Transverse colon (tissue), 4 donors: ENCODE measurements around the gene AGK. TPM values are rescaled to one million over a fixed set of nuclear protein-coding genes. Genes with fewer than 3 reads are reported as not detected.

Experiments
- DNase-seq: peaks from one replicate; pipeline ENCODE4 v3.0.0-alpha.2; 2019
- H3K27ac ChIP-seq, 4 donors: fragments of 200-600 bp; sonication (generic); 2 replicates each; pipeline ENCODE4 v1.5.1; 2016 to 2018; ENCODE audit warnings: inconsistent platforms in 4 of 4
- H3K27me3 ChIP-seq: fragments of 200-600 bp; sonication (generic); 2 replicates; pipeline ENCODE4 v1.5.1; 2017; ENCODE audit warnings: inconsistent platforms
- H3K36me3 ChIP-seq, 4 donors: fragments of 200-600 bp; sonication (generic); 2 replicates each; pipeline ENCODE4 v1.5.1; 2017 to 2019; ENCODE audit warnings: inconsistent platforms in 4 of 4
- H3K4me1 ChIP-seq, 4 donors: fragments of 200-600 bp; sonication (generic); 2 replicates each; pipeline ENCODE4 v1.5.1; 2017 to 2020; ENCODE audit warnings: inconsistent platforms in 4 of 4
- H3K4me3 ChIP-seq, 4 donors: fragments of 200-600 bp; sonication (generic); 1 replicate in 1 of 4; 2 replicates in 3 of 4; pipeline versions ENCODE4 v1.5.1 to v1.6.1; 2017 to 2019; ENCODE audit warnings: inconsistent platforms in 4 of 4
- H3K9me3 ChIP-seq, 2 donors: fragments of 200-600 bp; sonication (generic); 2 replicates each; pipeline ENCODE4 v1.5.1; 2017 to 2019; ENCODE audit warnings: inconsistent platforms in 2 of 2
- CTCF ChIP-seq, 5 experiments: fragments of 200-600 bp in 3 of 5; fragments of 450-650 bp in 2 of 5; sonication (generic) in 3 of 5; IDR thresholded peaks; 1 replicate in 2 of 5; 2 replicates in 3 of 5; pipeline ENCODE4 v1.5.1; 2016 to 2017; ENCODE audit warnings: antibody characterized with exemption in 5 of 5, inconsistent platforms in 3 of 5, mild to moderate bottlenecking in 2 of 5, moderate library complexity in 1 of 5
- EP300 ChIP-seq: sonication (generic); formaldehyde crosslinking; IDR thresholded peaks from one replicate; pipeline ENCODE4 v1.6.1; 2017; ENCODE audit warnings: antibody characterized with exemption, low read depth
- POLR2A ChIP-seq: fragments of 450-650 bp; IDR thresholded peaks from one replicate; pipeline ENCODE4 v1.6.1; 2016; ENCODE audit warnings: antibody characterized with exemption, mild to moderate bottlenecking, moderate library complexity
- POLR2AphosphoS5 ChIP-seq, 3 donors: sonication (generic); formaldehyde crosslinking; IDR thresholded peaks; one replicate each; pipeline ENCODE4 v1.6.1; 2016; ENCODE audit warnings: antibody characterized with exemption in 3 of 3
- WGBS, 2 donors: methylation state at CpG; one replicate each; pipeline ENCODE4 v1.1.5; 2018; ENCODE audit warnings: low coverage in 1 of 2; 5-methylcytosine and 5-hydroxymethylcytosine counted together
- in situ Hi-C, 4 donors: fragments of 200-750 bp; cut with MboI; loops; one replicate each; pipeline versions ENCODE4 v1.15.0 to v1.15.1; 2017; ENCODE audit warnings: low sequenced_read_pairs in 3 of 4, low pct_ligation_motif_present in 1 of 4, low pct_unique_long_range_greater_than_20kb in 1 of 4
- intact Hi-C: fragments of 100-400 bp; cut with DNase I; formaldehyde crosslinking; loops from one replicate; pipeline ENCODE4 v1.15.1; 2023; ENCODE audit warnings: low total_unique reads
- total RNA-seq, 4 donors: library from RNA; depleted of rRNA; stranded (reverse); fragments of >200 nt; gene quantifications; one replicate each; pipeline ENCODE4 v1.1.0, GENCODE V29; 2016

The AGK gene
- total RNA-seq, 4 donors from 2014 or later = 5.4 to 22.8 (median 19.1) TPM

- Histone ChIP-seq H3K27ac (peak overlapping the region in 2 of 4 donors; percentile 17 to 53), H3K4me1 (peaks cover 0 to 11% (median 3%) of the 10 kb centered on the region in 4 donors), H3K9me3 (no peaks in the 10 kb centered on the region), H3K27me3 (no peaks in the 10 kb centered on the region), H3K36me3 (no peaks in the 10 kb centered on the region), H3K4me3 (no peak overlapping the region)
- no peak for DNase-seq
- intact Hi-C loops = no loop called here
- in situ Hi-C loops = no loop called here
- TF ChIP-seq CTCF (IDR thresholded peaks at IDR 0.05) (no peak), EP300 (no peak), POLR2AphosphoS5 (IDR thresholded peaks at IDR 0.05) (no peak), POLR2A (no peak)
- 72 to 79% methylated on average over 5 to 6 of the region's 6 CpGs for WGBS, 2 donors
These were observed 97.3 kb downstream of the AGK start for GRCh38 chr7:141648276-141649114.

GRCh38 chr7:141649137-141649864, 98.1 kb downstream of the AGK start:
- in situ Hi-C loops = no loop called here

GRCh38 chr7:141649865-141650634, 98.8 kb downstream of the AGK start:
- no peaks in the 10 kb centered on the region for H3K36me3 ChIP-seq
- no peak overlapping the region for H3K4me3 ChIP-seq
- H3K4me1 ChIP-seq = peaks cover 0 to 16% (median 3%) of the 10 kb centered on the region in 4 donors
- H3K27ac ChIP-seq = peak overlapping the region in 2 of 4 donors; percentile 7 to 53
- TF ChIP-seq CTCF (IDR thresholded peaks at IDR 0.05) (peak; percentile 49 to 61 (median 58)), POLR2AphosphoS5 (IDR thresholded peaks at IDR 0.05) (no peak)
- intact Hi-C loops (no loop called here), in situ Hi-C loops (no loop called here)
- H3K27me3 ChIP-seq = no peaks in the 10 kb centered on the region
- no peaks in the 10 kb centered on the region for H3K9me3 ChIP-seq
- DNase-seq = peak; percentile 53
- 42 to 46% methylated on average over 6 of the region's 6 CpGs for WGBS, 2 donors

More at GRCh38 chr7:141649137-141649864, 98.1 kb downstream of the AGK start:
- Histone ChIP-seq H3K4me1 (peaks cover 0 to 11% (median 3%) of the 10 kb centered on the region in 4 donors), H3K36me3 (no peaks in the 10 kb centered on the region), H3K4me3 (no peak overlapping the region), H3K27me3 (no peaks in the 10 kb centered on the region), H3K9me3 (no peaks in the 10 kb centered on the region), H3K27ac (peak overlapping the region in 3 of 4 donors; percentile 7 to 53 (median 17))
- DNase-seq = no peak
- 71 to 85% methylated on average over 8 of the region's 8 CpGs for WGBS, 2 donors
- intact Hi-C loops = no loop called here
- TF ChIP-seq POLR2A = no peak

GRCh38 chr7:141651417-141651816, 100.2 kb downstream of the AGK start:
- 96 to 100% methylated on average over 1 to 9 of the region's 9 CpGs for WGBS, 2 donors
- DNase-seq = no peak
- intact Hi-C loops = no loop called here
- H3K27ac ChIP-seq = no peak overlapping the region
- TF ChIP-seq EP300 (no peak), POLR2A (no peak), POLR2AphosphoS5 (IDR thresholded peaks at IDR 0.05) (no peak), CTCF (IDR thresholded peaks at IDR 0.05) (no peak)
- peaks cover 0 to 2% (median 0%) of the 10 kb centered on the region in 4 donors for H3K36me3 ChIP-seq
- in situ Hi-C loops = no loop called here
- H3K9me3 ChIP-seq = no peaks in the 10 kb centered on the region
- no peak overlapping the region for H3K4me3 ChIP-seq
- peaks cover 0 to 16% (median 3%) of the 10 kb centered on the region in 4 donors for H3K4me1 ChIP-seq
- no peaks in the 10 kb centered on the region for H3K27me3 ChIP-seq
